Astrocyte of the cerebellum (primary cell): ENCODE data around the gene CPM.

Source experiments
- DNase-seq: peaks from one replicate; pipeline ENCODE4 v3.0.0-alpha.2; 2011; ENCODE audit warnings: low read depth
- H3K4me3 ChIP-seq: 2 replicates; pipeline ENCODE4 v1.5.1; 2011; ENCODE audit warnings: mild to moderate bottlenecking, low read depth, low read length, moderate library complexity
- CTCF ChIP-seq: IDR thresholded peaks from 2 replicates; pipeline ENCODE4 v1.5.1; 2012; ENCODE audit warnings: low read length, low read depth, moderate library complexity, mild to moderate bottlenecking; ENCODE audit errors: missing control alignments
- in situ Hi-C: cut with HindIII; loops from 2 replicates; pipeline ENCODE4 v1.10.0; 2017; ENCODE audit warnings: low sequenced_read_pairs

The CPM gene

GRCh38 chr12:68888243-68888642, 44.7 kb downstream of the CPM start:
- no peak for DNase-seq
- H3K4me3 ChIP-seq: no peak overlapping the region
- no peak for TF ChIP-seq CTCF
- in situ Hi-C loops: no loop called here

- H3K4me3 ChIP-seq: no peak overlapping the region
- no peak for TF ChIP-seq CTCF
- DNase-seq: no peak
- in situ Hi-C loops: no loop called here
Measured at GRCh38 chr12:68887641-68888040, 45.3 kb downstream of the CPM start.

DNA sequence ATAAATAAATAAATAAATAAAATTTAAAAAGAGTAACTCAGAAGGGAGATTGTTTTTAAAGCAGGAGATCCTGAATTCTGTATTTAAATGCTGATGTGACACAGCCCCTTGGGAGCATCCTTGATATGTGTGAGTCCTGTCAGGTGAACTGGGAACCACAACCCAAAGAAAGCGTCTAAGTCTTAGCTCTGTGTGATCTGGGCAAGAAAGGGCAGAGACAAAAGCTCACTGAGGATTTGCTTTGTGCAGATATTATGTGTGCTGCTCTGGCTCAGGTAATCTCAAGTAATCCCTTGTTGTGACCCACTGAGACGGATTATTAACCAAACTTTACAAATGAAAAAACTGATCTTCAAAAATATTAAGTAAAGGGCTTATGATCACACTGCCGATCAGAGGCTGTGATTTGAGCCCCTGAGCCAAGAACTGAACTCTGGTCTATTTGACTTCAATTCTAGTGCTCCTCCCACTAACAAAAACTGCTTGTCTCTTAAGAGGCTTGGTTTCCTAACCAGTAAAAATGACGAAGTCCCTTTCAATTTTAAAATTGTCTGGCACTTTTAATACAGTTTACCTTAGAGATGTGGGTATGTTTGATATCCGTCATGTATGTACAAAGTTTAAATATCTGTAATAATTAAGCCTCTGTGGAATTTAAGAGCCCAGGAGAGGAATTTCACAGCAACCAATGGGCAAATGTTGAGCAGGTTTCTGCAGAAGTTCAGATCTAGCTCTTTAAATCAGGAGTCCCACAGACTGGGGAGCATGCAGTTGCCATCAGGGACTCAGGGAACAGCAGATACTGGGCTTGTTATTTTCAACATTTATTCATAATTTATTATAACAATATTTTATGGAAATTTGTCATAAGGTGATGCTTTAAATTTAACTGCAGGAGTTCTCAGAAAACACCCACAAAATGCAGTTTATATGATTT, 46.1 kb downstream of the CPM start:
- in situ Hi-C loops: no loop called here
- no peak overlapping the region for H3K4me3 ChIP-seq
- no peak for TF ChIP-seq CTCF

GRCh38 chr12:68885381-68885780, 47.6 kb downstream of the CPM start:
- H3K4me3 ChIP-seq: no peak overlapping the region
- in situ Hi-C loops: no loop called here
- DNase-seq: no peak
- TF ChIP-seq CTCF: no peak

More for the DNA sequence above, 46.1 kb downstream of the CPM start:
- DNase-seq: no peak

- in situ Hi-C loops: no loop called here
- no peak for TF ChIP-seq CTCF
- DNase-seq: no peak
- H3K4me3 ChIP-seq: no peak overlapping the region
Measured at GRCh38 chr12:68884251-68884650, 48.7 kb downstream of the CPM start.

GRCh38 chr12:68883151-68883550, 49.8 kb downstream of the CPM start:
- no peak for DNase-seq
- no peak for TF ChIP-seq CTCF
- H3K4me3 ChIP-seq: no peak overlapping the region
- in situ Hi-C loops: no loop called here
